ENCODE results near the gene ABHD5.

The ABHD5 gene

GRCh38 chr3:43688245-43688650, 2.5 kb upstream of the ABHD5 start:
- no peaks in the 10 kb centered on the region for H3K27me3 ChIP-seq (ENCODE audit: insufficient read depth, poor library complexity, severe bottlenecking)
- peaks cover 18% of the 10 kb centered on the region for H3K4me1 ChIP-seq (ENCODE audit: insufficient read depth, poor library complexity, severe bottlenecking)
- H3K36me3 ChIP-seq (ENCODE audit: low read depth), result no peaks in the 10 kb centered on the region
- no peak overlapping the region for H3K27ac ChIP-seq (ENCODE audit: poor library complexity, severe bottlenecking)
- ATAC-seq (ENCODE audit: low read depth) (no peak), DNase-seq (ENCODE audit: low spot score) (no peak)
- H3K4me3 ChIP-seq (ENCODE audit: severe bottlenecking), result no peak overlapping the region
- no peak for TF ChIP-seq CTCF (IDR thresholded peaks at IDR 0.05; ENCODE audit: poor library complexity, severe bottlenecking)
- no peaks in the 10 kb centered on the region for H3K9me3 ChIP-seq (ENCODE audit: severe bottlenecking)

DNA sequence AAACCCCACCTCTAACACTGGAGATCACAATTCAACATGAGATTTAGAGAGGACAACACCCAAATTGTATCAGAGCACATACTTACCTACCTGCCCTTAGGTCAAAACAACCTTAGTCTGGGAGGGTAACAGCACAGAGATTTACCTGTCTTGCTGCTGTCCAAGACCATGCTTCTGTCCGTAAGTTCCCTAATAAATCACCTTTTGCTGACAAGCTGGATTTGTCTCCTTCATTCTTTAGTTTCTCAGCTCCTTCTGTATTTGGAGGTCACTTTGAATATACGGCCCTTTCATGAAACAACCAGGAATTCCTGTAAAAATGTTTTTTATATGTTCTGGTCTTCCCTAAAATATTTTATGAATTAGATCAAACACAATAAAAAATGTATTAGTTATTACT, 1.6 kb upstream of the ABHD5 start:
- no peak for TF ChIP-seq CTCF (IDR thresholded peaks at IDR 0.05; ENCODE audit: poor library complexity, severe bottlenecking)
- no peak for ATAC-seq (ENCODE audit: low read depth)
- H3K27me3 ChIP-seq (ENCODE audit: insufficient read depth, poor library complexity, severe bottlenecking), result no peaks in the 10 kb centered on the region
- no peaks in the 10 kb centered on the region for H3K9me3 ChIP-seq (ENCODE audit: severe bottlenecking)
- no peak overlapping the region for H3K4me3 ChIP-seq (ENCODE audit: severe bottlenecking)
- no peaks in the 10 kb centered on the region for H3K36me3 ChIP-seq (ENCODE audit: low read depth)
- H3K4me1 ChIP-seq (ENCODE audit: insufficient read depth, poor library complexity, severe bottlenecking), result peaks cover 27% of the 10 kb centered on the region
- H3K27ac ChIP-seq (ENCODE audit: poor library complexity, severe bottlenecking), result no peak overlapping the region
- no peak for DNase-seq (ENCODE audit: low spot score)

DNA sequence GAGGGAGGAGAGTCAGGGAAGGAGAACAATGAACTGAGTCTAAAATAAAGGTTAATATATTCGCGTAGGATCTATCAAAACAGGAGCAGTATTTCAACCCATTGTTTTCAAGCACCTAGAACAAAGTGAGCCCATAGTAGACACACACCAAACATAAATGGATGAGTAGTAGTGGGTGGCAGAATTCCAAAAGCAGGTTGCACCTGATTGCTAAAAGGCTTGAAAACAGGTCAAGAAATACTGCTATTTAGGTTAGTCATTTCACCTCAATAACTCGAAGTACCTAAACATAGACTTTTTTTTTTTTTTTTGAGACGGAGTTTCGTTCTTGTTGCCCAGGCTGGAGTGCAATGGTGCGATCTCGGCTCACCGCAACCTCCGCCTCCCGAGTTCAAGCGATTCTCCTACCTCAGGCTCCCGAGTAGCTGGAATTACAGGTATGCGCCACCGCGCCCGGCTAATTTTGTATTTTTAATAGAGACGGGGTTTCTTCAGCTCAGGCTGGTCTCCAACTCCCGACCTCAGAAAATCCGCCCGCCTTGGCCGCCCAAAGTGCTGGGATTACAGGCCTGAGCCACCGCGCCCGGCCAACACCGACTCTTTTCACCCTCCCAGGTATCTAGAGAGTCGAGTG, 855 bp upstream of the ABHD5 start:
- no peak; the same call in 2 of the 3 replicates for ATAC-seq (ENCODE audit: low read depth)
- no peaks in the 10 kb centered on the region for H3K27me3 ChIP-seq (ENCODE audit: insufficient read depth, poor library complexity, severe bottlenecking)
- peak overlapping the region; percentile 66 for H3K27ac ChIP-seq (ENCODE audit: poor library complexity, severe bottlenecking)
- H3K4me1 ChIP-seq (ENCODE audit: insufficient read depth, poor library complexity, severe bottlenecking), result peaks cover 34% of the 10 kb centered on the region
- TF ChIP-seq CTCF (IDR thresholded peaks at IDR 0.05; ENCODE audit: poor library complexity, severe bottlenecking), result no peak
- H3K9me3 ChIP-seq (ENCODE audit: severe bottlenecking), result no peaks in the 10 kb centered on the region
- no peak for DNase-seq (ENCODE audit: low spot score)
- H3K36me3 ChIP-seq (ENCODE audit: low read depth), result no peaks in the 10 kb centered on the region
- H3K4me3 ChIP-seq (ENCODE audit: severe bottlenecking), result peak overlapping the region; percentile 75

GRCh38 chr3:43691120-43691995, 620 bp downstream of the ABHD5 start:
- peak; percentile 86 for DNase-seq (ENCODE audit: low spot score)
- Histone ChIP-seq H3K36me3 (ENCODE audit: low read depth) (no peaks in the 10 kb centered on the region), H3K4me1 (ENCODE audit: insufficient read depth, poor library complexity, severe bottlenecking) (peaks cover 49% of the 10 kb centered on the region), H3K27ac (ENCODE audit: poor library complexity, severe bottlenecking) (peak overlapping the region; percentile 66), H3K4me3 (ENCODE audit: severe bottlenecking) (peak overlapping the region; percentile 75), H3K9me3 (ENCODE audit: severe bottlenecking) (no peaks in the 10 kb centered on the region), H3K27me3 (ENCODE audit: insufficient read depth, poor library complexity, severe bottlenecking) (no peaks in the 10 kb centered on the region)
- peak; percentile 76 for ATAC-seq (ENCODE audit: low read depth)
- no peak for TF ChIP-seq CTCF (IDR thresholded peaks at IDR 0.05; ENCODE audit: poor library complexity, severe bottlenecking)

All from RWPE2 (cell line).